Measurements from ENCODE around the gene NCL. TPM values are rescaled to one million over a fixed set of nuclear protein-coding genes. Genes with fewer than 3 reads are reported as not detected.

NCL gene
- total RNA-seq: 100 to 1,000 TPM; 665 to 686 TPM

GRCh38 chr2:231463698-231464575 lies at the start of gene NCL:
Gene NCL (minus strand): TSS chr2:231464484. CDS start chr2:231464353, 131 bp downstream.
- CTCF ChIA-PET: interaction anchor here (0.8 to 9.1 kb wide), 13 partner anchors 12 to 250 kb away, joined by 3 to 107 read pairs (median 4); no protein-coding TSS in a partner anchor
- Mint-ChIP-seq H3K4me3 (peak within 1 kb of the TSS; percentile 97), H3K4me1 (ENCODE audit: low read depth) (peaks cover 46% of the 10 kb centered on the region), H3K27me3 (ENCODE audit: low read depth) (no peaks in the 10 kb centered on the region), H3K36me3 (ENCODE audit: low read depth) (peaks cover 42% of the 10 kb centered on the region), H3K27ac (peak within 1 kb of the TSS; percentile 100), H3K9me3 (ENCODE audit: insufficient read depth) (no peaks in the 10 kb centered on the region)
- peak; percentile 92 for DNase-seq
- ATAC-seq: peak; percentile 94
- POLR2A ChIA-PET: interaction anchor here (0.5 to 4.8 kb wide), 34 partner anchors 10 to 1197 kb away, joined by 3 to 62 read pairs (median 4); partner anchors contain the start of gene PTMA

DNA sequence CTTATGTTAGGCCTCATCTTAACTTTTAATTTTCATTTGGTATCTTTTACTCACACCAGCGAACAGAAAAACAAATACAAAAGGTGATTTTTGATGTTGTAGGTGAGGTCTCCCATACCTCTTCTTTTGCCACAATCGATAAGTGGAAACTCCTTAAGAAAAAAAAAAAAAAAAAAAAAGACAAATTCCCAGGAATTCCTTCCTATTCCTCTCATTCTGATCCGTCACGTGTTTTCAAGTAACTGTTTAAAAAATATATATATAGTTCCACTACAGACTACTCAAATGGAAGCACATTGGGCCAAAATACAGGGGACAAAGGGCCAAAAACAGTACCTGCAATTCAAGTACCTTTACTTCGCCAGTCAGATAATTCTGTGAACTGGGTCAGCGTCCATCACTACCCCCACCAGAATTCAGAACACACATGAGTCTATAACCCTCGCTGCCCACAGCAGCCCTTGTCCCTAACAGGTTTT lies 49.5 kb upstream of the NCL start:
- CTCF ChIA-PET: interaction anchor here (0.7 to 5.8 kb wide), 6 partner anchors 17 to 88 kb away, joined by 3 to 33 read pairs (median 4); partner anchors contain the start of gene NMUR1
- Mint-ChIP-seq H3K27me3 (ENCODE audit: low read depth) (peaks cover 7% of the 10 kb centered on the region), H3K4me3 (peak overlapping the region; percentile 88), H3K27ac (peak overlapping the region; percentile 95), H3K36me3 (ENCODE audit: low read depth) (peaks cover 2% of the 10 kb centered on the region), H3K9me3 (ENCODE audit: insufficient read depth) (no peaks in the 10 kb centered on the region), H3K4me1 (ENCODE audit: low read depth) (peaks cover 23% of the 10 kb centered on the region)
- DNase-seq (no peak), ATAC-seq (no peak)
- POLR2A ChIA-PET: interaction anchor here (0.6 to 2.4 kb wide), 5 partner anchors 39 to 94 kb away, joined by 3 to 15 read pairs (median 3); partner anchors contain the start of gene NCL

GRCh38 chr2:231512222-231512621 lies 47.9 kb upstream of the NCL start:
- H3K9me3 Mint-ChIP-seq (ENCODE audit: insufficient read depth): no peaks in the 10 kb centered on the region
- ChIA-PET CTCF (interaction anchor here (1.2 to 5.8 kb wide), 3 partner anchors 23 to 46 kb away, joined by 3 to 33 read pairs (median 5); no protein-coding TSS in a partner anchor), POLR2A (interaction anchor here (2.2 kb wide), 1 partner anchor 48 kb away, joined by 7 read pairs; the partner anchor contains the start of gene NCL)
- ATAC-seq: no peak
- no peak overlapping the region for H3K27ac Mint-ChIP-seq
- DNase-seq: no peak
- peaks cover 18% of the 10 kb centered on the region for H3K4me1 Mint-ChIP-seq (ENCODE audit: low read depth)
- H3K36me3 Mint-ChIP-seq (ENCODE audit: low read depth): peaks cover 2% of the 10 kb centered on the region
- peaks cover 2% of the 10 kb centered on the region for H3K27me3 Mint-ChIP-seq (ENCODE audit: low read depth)
- H3K4me3 Mint-ChIP-seq: no peak overlapping the region

- ATAC-seq (no peak), DNase-seq (no peak)
- ChIA-PET POLR2A (no interaction called here), CTCF (interaction anchor here (1.0 kb wide), 1 partner anchor 98 kb away, joined by 3 read pairs; no protein-coding TSS in a partner anchor)
- Mint-ChIP-seq H3K9me3 (ENCODE audit: insufficient read depth) (no peaks in the 10 kb centered on the region), H3K27ac (no peak overlapping the region), H3K4me3 (no peak overlapping the region), H3K4me1 (ENCODE audit: low read depth) (no peaks in the 10 kb centered on the region), H3K27me3 (ENCODE audit: low read depth) (no peaks in the 10 kb centered on the region), H3K36me3 (ENCODE audit: low read depth) (no peaks in the 10 kb centered on the region)
These were observed 39.5 kb upstream of the NCL start for GRCh38 chr2:231503766-231504165.

DNA sequence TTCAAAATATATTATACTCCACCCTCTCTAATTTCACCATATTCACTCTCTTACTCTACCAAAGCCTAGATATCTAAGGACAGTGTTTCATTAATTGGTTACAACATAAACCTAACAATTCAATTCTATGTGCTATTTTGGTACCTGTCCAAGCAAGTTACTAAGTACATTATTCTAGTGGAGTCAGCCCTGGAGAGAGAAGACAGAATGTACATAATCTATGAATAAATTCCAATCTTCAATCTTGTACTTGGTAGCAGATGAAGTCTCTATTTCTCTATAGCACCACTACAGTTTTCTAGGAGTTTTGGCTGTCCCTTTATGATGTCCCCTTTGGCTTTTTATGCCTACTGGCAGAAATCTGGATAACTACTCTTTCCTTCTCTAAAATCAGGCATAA lies 38.3 kb upstream of the NCL start:
- CTCF ChIA-PET: interaction anchor here (1.3 to 1.7 kb wide), 3 partner anchors 15 to 61 kb away, joined by 3 to 4 read pairs (median 4); no protein-coding TSS in a partner anchor
- Mint-ChIP-seq H3K9me3 (ENCODE audit: insufficient read depth) (no peaks in the 10 kb centered on the region), H3K27ac (no peak overlapping the region)

DNA sequence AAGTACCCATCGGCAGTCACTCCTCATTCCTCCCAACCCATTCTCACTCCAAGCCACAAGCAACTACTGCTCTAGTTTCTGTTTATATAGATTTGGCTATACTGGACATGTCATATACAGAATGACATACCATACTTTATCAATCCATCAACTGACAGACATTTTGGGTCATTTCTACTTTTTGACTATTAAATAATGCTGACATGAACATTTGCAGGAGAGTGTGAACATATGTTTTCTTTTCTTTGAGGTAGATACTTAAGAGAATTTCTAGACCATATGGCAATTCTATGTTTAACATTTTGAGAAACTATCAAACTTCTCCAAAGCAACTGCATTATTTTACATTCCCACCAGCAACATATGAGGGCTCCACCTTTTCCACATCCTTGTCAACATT lies 33.4 kb upstream of the NCL start:
- Mint-ChIP-seq H3K27me3 (ENCODE audit: low read depth) (peaks cover 5% of the 10 kb centered on the region), H3K9me3 (ENCODE audit: insufficient read depth) (no peaks in the 10 kb centered on the region), H3K4me3 (no peak overlapping the region), H3K27ac (no peak overlapping the region), H3K36me3 (ENCODE audit: low read depth) (no peaks in the 10 kb centered on the region), H3K4me1 (ENCODE audit: low read depth) (no peaks in the 10 kb centered on the region)
- POLR2A ChIA-PET: no interaction called here
- ATAC-seq: no peak
- DNase-seq: no peak
- CTCF ChIA-PET: no interaction called here

More for the DNA sequence above, 38.3 kb upstream of the NCL start:
- ATAC-seq: no peak
- no peak for DNase-seq
- no peaks in the 10 kb centered on the region for H3K36me3 Mint-ChIP-seq (ENCODE audit: low read depth)
- H3K27me3 Mint-ChIP-seq (ENCODE audit: low read depth): no peaks in the 10 kb centered on the region
- POLR2A ChIA-PET: no interaction called here
- H3K4me1 Mint-ChIP-seq (ENCODE audit: low read depth): no peaks in the 10 kb centered on the region
- no peak overlapping the region for H3K4me3 Mint-ChIP-seq

DNA sequence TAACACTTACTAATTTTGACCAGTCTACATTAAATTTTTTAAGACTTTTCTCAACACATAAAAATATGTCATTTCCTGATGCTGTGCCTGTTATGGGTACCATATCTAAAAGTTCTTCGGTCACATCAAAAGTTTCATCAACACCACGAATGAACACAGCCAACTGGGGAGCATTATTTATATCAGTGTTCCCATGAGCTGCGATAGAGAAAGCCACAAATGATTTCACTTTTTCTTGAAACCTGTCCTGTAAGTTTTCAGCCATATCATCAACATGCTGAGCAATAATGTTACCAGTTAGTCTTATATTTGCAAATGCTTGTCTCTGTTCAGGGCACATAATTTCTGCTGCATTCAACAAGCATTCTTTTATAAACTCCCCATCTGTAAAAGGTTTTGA lies 30.4 kb upstream of the NCL start:
- Mint-ChIP-seq H3K4me3 (no peak overlapping the region), H3K27ac (no peak overlapping the region)
- CTCF ChIA-PET: interaction anchor here (1.0 kb wide), 1 partner anchor 13 kb away, joined by 6 read pairs; no protein-coding TSS in a partner anchor

GRCh38 chr2:231490801-231491200 lies 26.5 kb upstream of the NCL start:
- ChIA-PET CTCF (interaction anchor here (1.1 to 1.3 kb wide), 2 partner anchors 8 to 107 kb away, joined by 3 read pairs; no protein-coding TSS in a partner anchor), POLR2A (no interaction called here)
- no peaks in the 10 kb centered on the region for H3K9me3 Mint-ChIP-seq (ENCODE audit: insufficient read depth)
- peaks cover 3% of the 10 kb centered on the region for H3K4me1 Mint-ChIP-seq (ENCODE audit: low read depth)
- H3K27me3 Mint-ChIP-seq (ENCODE audit: low read depth): peaks cover 10% of the 10 kb centered on the region
- H3K4me3 Mint-ChIP-seq: no peak overlapping the region
- DNase-seq (no peak), ATAC-seq (no peak)
- H3K27ac Mint-ChIP-seq: no peak overlapping the region
- H3K36me3 Mint-ChIP-seq (ENCODE audit: low read depth): no peaks in the 10 kb centered on the region

More for the DNA sequence above, 30.4 kb upstream of the NCL start:
- no peak for ATAC-seq
- no peak for DNase-seq
- Mint-ChIP-seq H3K36me3 (ENCODE audit: low read depth) (no peaks in the 10 kb centered on the region), H3K27me3 (ENCODE audit: low read depth) (peaks cover 5% of the 10 kb centered on the region), H3K4me1 (ENCODE audit: low read depth) (no peaks in the 10 kb centered on the region), H3K9me3 (ENCODE audit: insufficient read depth) (no peaks in the 10 kb centered on the region)
- POLR2A ChIA-PET: no interaction called here

GRCh38 chr2:231489990-231490389 lies 25.7 kb upstream of the NCL start:
- Mint-ChIP-seq H3K27me3 (ENCODE audit: low read depth) (peaks cover 9% of the 10 kb centered on the region), H3K4me1 (ENCODE audit: low read depth) (peaks cover 3% of the 10 kb centered on the region), H3K36me3 (ENCODE audit: low read depth) (no peaks in the 10 kb centered on the region), H3K4me3 (no peak overlapping the region), H3K27ac (no peak overlapping the region), H3K9me3 (ENCODE audit: insufficient read depth) (no peaks in the 10 kb centered on the region)
- ChIA-PET CTCF (interaction anchor here (0.5 to 1.3 kb wide), 3 partner anchors 9 to 107 kb away, joined by 3 read pairs; no protein-coding TSS in a partner anchor), POLR2A (no interaction called here)
- no peak for ATAC-seq
- peak; percentile 44 for DNase-seq

DNA sequence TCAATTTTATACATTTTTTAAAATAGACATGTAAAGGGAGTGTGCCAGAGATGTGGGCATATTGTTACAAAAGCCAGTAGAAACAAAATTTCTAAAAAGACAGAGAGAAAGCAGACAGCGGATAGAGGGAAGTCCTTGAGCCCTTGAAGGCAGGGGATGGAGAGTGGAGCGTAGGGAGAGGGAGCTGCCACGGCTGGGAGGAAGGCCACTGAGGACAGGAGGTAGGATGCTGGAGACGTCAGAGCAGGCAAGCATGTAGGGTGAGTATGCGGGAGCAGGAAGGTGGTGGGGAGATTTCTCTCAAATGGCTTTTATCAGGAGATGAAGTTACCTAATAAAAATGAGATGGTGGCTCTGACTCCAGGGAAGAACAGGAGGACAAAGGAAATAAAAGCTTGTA lies 24.0 kb upstream of the NCL start:
- no peaks in the 10 kb centered on the region for H3K36me3 Mint-ChIP-seq (ENCODE audit: low read depth)
- H3K27me3 Mint-ChIP-seq (ENCODE audit: low read depth): peaks cover 5% of the 10 kb centered on the region
- H3K4me1 Mint-ChIP-seq (ENCODE audit: low read depth): peaks cover 8% of the 10 kb centered on the region
- POLR2A ChIA-PET: no interaction called here
- CTCF ChIA-PET: interaction anchor here (0.7 kb wide), 1 partner anchor 23 kb away, joined by 3 read pairs; no protein-coding TSS in a partner anchor
- H3K27ac Mint-ChIP-seq: no peak overlapping the region
- no peak for ATAC-seq
- H3K4me3 Mint-ChIP-seq: no peak overlapping the region
- DNase-seq: no peak
- no peaks in the 10 kb centered on the region for H3K9me3 Mint-ChIP-seq (ENCODE audit: insufficient read depth)

GRCh38 chr2:231486851-231487596 lies 22.7 kb upstream of the NCL start:
- Mint-ChIP-seq H3K4me3 (no peak overlapping the region), H3K27me3 (ENCODE audit: low read depth) (peaks cover 5% of the 10 kb centered on the region), H3K4me1 (ENCODE audit: low read depth) (peaks cover 16% of the 10 kb centered on the region), H3K27ac (no peak overlapping the region), H3K36me3 (ENCODE audit: low read depth) (no peaks in the 10 kb centered on the region), H3K9me3 (ENCODE audit: insufficient read depth) (no peaks in the 10 kb centered on the region)
- ATAC-seq (no peak), DNase-seq (no peak)
- CTCF ChIA-PET: no interaction called here
- POLR2A ChIA-PET: interaction anchor here (0.5 kb wide), 1 partner anchor 115 kb away, joined by 3 read pairs; no protein-coding TSS in a partner anchor
